IPS-15b (cell line): ENCODE measurements around the gene MYH7.
"Not testable (repeated sequence)": the region's sequence is repeated elsewhere in the genome, so short reads cannot be mapped to it uniquely, and the experiment has no call there.

Experiments
- H3K27me3 ChIP-seq: one replicate; pipeline ENCODE4 v1.6.1; 2013; ENCODE audit warnings: low read length; ENCODE audit not compliant: control insufficient read depth, insufficient read depth
- H3K36me3 ChIP-seq: one replicate; pipeline ENCODE4 v1.6.1; 2013; ENCODE audit warnings: low read length; ENCODE audit not compliant: control insufficient read depth, insufficient read depth
- H3K4me1 ChIP-seq: one replicate; pipeline ENCODE4 v1.6.1; 2013; ENCODE audit warnings: mild to moderate bottlenecking, low read length; ENCODE audit not compliant: control insufficient read depth, insufficient read depth
- H3K4me3 ChIP-seq: one replicate; pipeline ENCODE4 v1.5.1; 2013; ENCODE audit warnings: low read depth, low read length
- H3K9ac ChIP-seq: one replicate; pipeline ENCODE4 v1.6.1; 2013; ENCODE audit warnings: low read depth, mild to moderate bottlenecking, low read length
- H3K9me3 ChIP-seq: one replicate; pipeline ENCODE4 v1.6.1; 2013; ENCODE audit warnings: mild to moderate bottlenecking, low read length; ENCODE audit not compliant: control insufficient read depth, insufficient read depth

Gene MYH7

GRCh38 chr14:23465261-23465660, 29.8 kb upstream of the MYH7 start:
- H3K4me1 ChIP-seq: no peaks in the 10 kb centered on the region
- H3K9me3 ChIP-seq: no peaks in the 10 kb centered on the region

GRCh38 chr14:23464700-23465099, 29.2 kb upstream of the MYH7 start:
- no peaks in the 10 kb centered on the region for H3K27me3 ChIP-seq
- no peak overlapping the region for H3K9ac ChIP-seq
- H3K4me1 ChIP-seq: no peaks in the 10 kb centered on the region
- H3K4me3 ChIP-seq: no peak overlapping the region
- H3K36me3 ChIP-seq: no peaks in the 10 kb centered on the region
- no peaks in the 10 kb centered on the region for H3K9me3 ChIP-seq

More at GRCh38 chr14:23465261-23465660, 29.8 kb upstream of the MYH7 start:
- Histone ChIP-seq H3K36me3 (no peaks in the 10 kb centered on the region), H3K4me3 (no peak overlapping the region), H3K27me3 (no peaks in the 10 kb centered on the region), H3K9ac (no peak overlapping the region)

- Histone ChIP-seq H3K9ac (no peak overlapping the region), H3K9me3 (no peaks in the 10 kb centered on the region)
Observed at GRCh38 chr14:23460960-23461359, 25.5 kb upstream of the MYH7 start.

GRCh38 chr14:23457587-23458445, 22.4 kb upstream of the MYH7 start:
- no peaks in the 10 kb centered on the region for H3K4me1 ChIP-seq
- H3K9me3 ChIP-seq: no peaks in the 10 kb centered on the region
- H3K9ac ChIP-seq: no peak overlapping the region
- H3K27me3 ChIP-seq: no peaks in the 10 kb centered on the region
- no peak overlapping the region for H3K4me3 ChIP-seq
- H3K36me3 ChIP-seq: no peaks in the 10 kb centered on the region

More at GRCh38 chr14:23460960-23461359, 25.5 kb upstream of the MYH7 start:
- no peak overlapping the region for H3K4me3 ChIP-seq
- no peaks in the 10 kb centered on the region for H3K27me3 ChIP-seq
- H3K36me3 ChIP-seq: no peaks in the 10 kb centered on the region
- H3K4me1 ChIP-seq: no peaks in the 10 kb centered on the region

- H3K36me3 ChIP-seq, H3K9me3 ChIP-seq, H3K9ac ChIP-seq, H3K27me3 ChIP-seq, H3K4me1 ChIP-seq, H3K4me3 ChIP-seq: not testable (repeated sequence)
Observed at GRCh38 chr14:23456883-23457586, 21.6 kb upstream of the MYH7 start.

- Histone ChIP-seq H3K36me3 (no peaks in the 10 kb centered on the region), H3K9ac (no peak overlapping the region), H3K4me3 (no peak overlapping the region), H3K9me3 (no peaks in the 10 kb centered on the region), H3K4me1 (no peaks in the 10 kb centered on the region), H3K27me3 (no peaks in the 10 kb centered on the region)
Observed at GRCh38 chr14:23454445-23454856, 19.0 kb upstream of the MYH7 start.

GRCh38 chr14:23452237-23452636, 16.8 kb upstream of the MYH7 start:
- Histone ChIP-seq H3K4me1 (no peaks in the 10 kb centered on the region), H3K9me3 (no peaks in the 10 kb centered on the region), H3K36me3 (no peaks in the 10 kb centered on the region), H3K4me3 (no peak overlapping the region), H3K9ac (no peak overlapping the region), H3K27me3 (no peaks in the 10 kb centered on the region)

- no peak overlapping the region for H3K9ac ChIP-seq
- no peaks in the 10 kb centered on the region for H3K4me1 ChIP-seq
- H3K4me3 ChIP-seq: no peak overlapping the region
- no peaks in the 10 kb centered on the region for H3K27me3 ChIP-seq
- no peaks in the 10 kb centered on the region for H3K9me3 ChIP-seq
- H3K36me3 ChIP-seq: no peaks in the 10 kb centered on the region
Observed at GRCh38 chr14:23450379-23450778, 14.9 kb upstream of the MYH7 start.

- Histone ChIP-seq H3K9ac (no peak overlapping the region), H3K4me1 (no peaks in the 10 kb centered on the region), H3K9me3 (no peaks in the 10 kb centered on the region), H3K4me3 (no peak overlapping the region), H3K36me3 (no peaks in the 10 kb centered on the region), H3K27me3 (no peaks in the 10 kb centered on the region)
Observed at GRCh38 chr14:23449314-23449713, 13.9 kb upstream of the MYH7 start.

- Histone ChIP-seq H3K9ac (no peak overlapping the region), H3K36me3 (no peaks in the 10 kb centered on the region), H3K4me1 (no peaks in the 10 kb centered on the region), H3K9me3 (no peaks in the 10 kb centered on the region), H3K27me3 (peaks cover 5% of the 10 kb centered on the region), H3K4me3 (no peak overlapping the region)
Observed at GRCh38 chr14:23447361-23448350, 12.2 kb upstream of the MYH7 start.

GRCh38 chr14:23446291-23446851, 10.9 kb upstream of the MYH7 start:
- Histone ChIP-seq H3K36me3 (no peaks in the 10 kb centered on the region), H3K4me1 (no peaks in the 10 kb centered on the region), H3K4me3 (no peak overlapping the region), H3K27me3 (peaks cover 12% of the 10 kb centered on the region), H3K9ac (no peak overlapping the region), H3K9me3 (no peaks in the 10 kb centered on the region)
